Hematopoietic multipotent progenitor cell treated with erythropoietin and hydrocortisone succinate and interleukin-3 and kit ligand, for 4 days (in vitro differentiated cells): ENCODE data around the gene MAP1LC3C.
A peak's percentile ranks its signal among the peaks of the same experiment; 100 is the strongest.

Experiments used
- DNase-seq: peaks from one replicate; pipeline ENCODE4 v3.0.0-alpha.2; 2015

MAP1LC3C gene

GRCh38 chr1:241999026-241999425, at the start of gene MAP1LC3C:
TSS of gene MAP1LC3C (minus strand) at chr1:241999098. CDS start at chr1:241999008, 90 bp downstream.
- no peak for DNase-seq

- no peak for DNase-seq
Measured at GRCh38 chr1:242043165-242043564, 44.3 kb upstream of the MAP1LC3C start.

GRCh38 chr1:242034392-242034791, 35.5 kb upstream of the MAP1LC3C start:
- no peak for DNase-seq

- DNase-seq = no peak
Measured at GRCh38 chr1:242033447-242033846, 34.5 kb upstream of the MAP1LC3C start.

- no peak for DNase-seq
Measured at GRCh38 chr1:242030071-242030470, 31.2 kb upstream of the MAP1LC3C start.

GRCh38 chr1:242025681-242026080, 26.8 kb upstream of the MAP1LC3C start:
- DNase-seq = no peak

GRCh38 chr1:242023805-242024204, 24.9 kb upstream of the MAP1LC3C start:
- DNase-seq = no peak

GRCh38 chr1:242019018-242019417, 20.1 kb upstream of the MAP1LC3C start:
- no peak for DNase-seq

- DNase-seq = peak; percentile 79
Measured at GRCh38 chr1:242017580-242018233, 18.8 kb upstream of the MAP1LC3C start.

- no peak for DNase-seq
Measured at GRCh38 chr1:242016479-242016878, 17.6 kb upstream of the MAP1LC3C start.

- no peak for DNase-seq
Measured at GRCh38 chr1:242011894-242012660, 13.2 kb upstream of the MAP1LC3C start.

GRCh38 chr1:242008826-242009495, 10.1 kb upstream of the MAP1LC3C start:
- DNase-seq = no peak

- no peak for DNase-seq
Measured at GRCh38 chr1:242006976-242007375, 8.1 kb upstream of the MAP1LC3C start.

GRCh38 chr1:242005866-242006535, 7.1 kb upstream of the MAP1LC3C start:
- no peak for DNase-seq

GRCh38 chr1:242004751-242005495, 6.0 kb upstream of the MAP1LC3C start:
- no peak for DNase-seq

GRCh38 chr1:242002510-242002909, 3.6 kb upstream of the MAP1LC3C start:
- DNase-seq = no peak

GRCh38 chr1:242002072-242002471, 3.2 kb upstream of the MAP1LC3C start:
- DNase-seq = no peak

- DNase-seq = no peak
Measured at GRCh38 chr1:242000434-242000833, 1.5 kb upstream of the MAP1LC3C start.

- peak; percentile 67 for DNase-seq
Measured at GRCh38 chr1:241998412-241998921, 431 bp downstream of the MAP1LC3C start.

GRCh38 chr1:241997401-241997998, 1.4 kb downstream of the MAP1LC3C start:
- no peak for DNase-seq

- no peak for DNase-seq
Measured at GRCh38 chr1:241994171-241994570, 4.7 kb downstream of the MAP1LC3C start.

GRCh38 chr1:241992734-241993133, 6.2 kb downstream of the MAP1LC3C start:
- DNase-seq = no peak
